Measurements from ENCODE around the gene MARCO.

DNA sequence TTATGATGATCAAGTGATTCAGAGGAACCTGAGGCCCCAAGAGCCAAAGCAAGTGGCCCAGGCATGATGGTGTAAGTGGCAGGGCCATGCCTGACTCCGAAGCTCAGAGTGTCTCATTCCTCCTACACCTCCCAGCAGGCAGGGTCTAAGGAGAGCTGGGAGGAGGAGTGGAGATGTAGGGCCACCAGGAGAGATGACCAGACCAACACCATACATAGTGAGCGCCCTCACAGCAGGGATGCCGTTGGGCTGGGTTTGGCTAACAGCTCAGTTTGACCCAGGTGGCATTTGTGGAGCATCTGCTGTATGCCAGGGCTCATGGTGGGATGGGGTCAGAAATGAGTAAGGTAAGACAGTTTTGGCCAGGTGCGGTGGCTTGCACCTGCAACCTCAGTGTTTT is 80.7 kb downstream of the MARCO start:
- TF ChIP-seq POLR2AphosphoS5 (IDR thresholded peaks at IDR 0.05) (no peak), CTCF (IDR thresholded peaks at IDR 0.05) (no peak), POLR2A (IDR thresholded peaks at IDR 0.05) (no peak), EP300 (IDR thresholded peaks at IDR 0.05) (no peak)

All from stomach (tissue), 4 donors.